ENCODE measurements around the gene VAPA. TPM values are rescaled to one million over a fixed set of nuclear protein-coding genes. Genes with fewer than 3 reads are reported as not detected.

The VAPA gene
- total and polyA plus RNA-seq, 9 of the 15 experiments (the other 6 are each of a cell fraction or from before 2014, with no cell fraction given): 219 to 902 (median 526) TPM

DNA sequence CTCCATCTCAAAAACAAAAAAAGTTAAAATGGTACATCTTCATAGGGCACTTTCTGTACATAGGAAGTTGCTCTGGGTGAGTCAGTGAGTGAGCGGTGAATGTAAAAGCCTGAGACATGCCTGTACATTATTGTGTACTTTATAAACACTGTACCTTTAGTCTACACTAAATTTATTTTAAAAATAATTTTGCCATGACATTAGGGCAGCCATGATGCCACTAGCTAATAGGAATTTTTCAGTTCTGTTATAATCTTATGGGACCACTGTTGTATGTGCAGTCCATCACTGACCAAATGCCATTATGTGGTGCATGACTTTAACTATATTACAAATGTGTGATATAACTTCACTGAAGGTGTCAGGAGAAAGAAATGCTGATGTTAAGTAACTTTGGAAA is 39.1 kb upstream of the VAPA start (continued):
- peak; percentile 98 for TF ChIP-seq ZNF311 (CRISPR knock-in tag; IDR thresholded peaks at IDR 0.05)
- TF ChIP-seq CXXC5 (CRISPR knock-in tag; IDR thresholded peaks at IDR 0.05): peak; percentile 68
- TF ChIP-seq ZNF197 (CRISPR knock-in tag; IDR thresholded peaks at IDR 0.05; ENCODE audit: low read depth): no peak
- no peak for TF ChIP-seq ZNF324 (CRISPR knock-in tag; IDR thresholded peaks at IDR 0.05)
- 0 out of 2 replicates have a peak, but pooled peaks have one; percentile 18 for TF ChIP-seq ZNF316 (IDR thresholded peaks at IDR 0.05)
- TF ChIP-seq, protein P1, sequence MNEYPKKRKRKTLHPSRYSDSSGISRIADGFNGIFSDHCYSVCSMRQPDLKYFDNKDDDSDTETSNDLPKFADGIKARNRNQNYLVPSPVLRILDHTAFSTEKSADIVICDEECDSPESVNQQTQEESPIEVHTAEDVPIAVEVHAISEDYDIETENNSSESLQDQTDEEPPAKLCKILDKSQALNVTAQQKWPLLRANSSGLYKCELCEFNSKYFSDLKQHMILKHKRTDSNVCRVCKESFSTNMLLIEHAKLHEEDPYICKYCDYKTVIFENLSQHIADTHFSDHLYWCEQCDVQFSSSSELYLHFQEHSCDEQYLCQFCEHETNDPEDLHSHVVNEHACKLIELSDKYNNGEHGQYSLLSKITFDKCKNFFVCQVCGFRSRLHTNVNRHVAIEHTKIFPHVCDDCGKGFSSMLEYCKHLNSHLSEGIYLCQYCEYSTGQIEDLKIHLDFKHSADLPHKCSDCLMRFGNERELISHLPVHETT (CRISPR knock-in tag; conservative IDR thresholded peaks at IDR 0.05 in 1 of 2, IDR thresholded peaks at IDR 0.05 in 1 of 2): 0 out of 4 replicates have a peak, but pooled peaks of 1 of the 2 experiments have one; percentile 9
- TF ChIP-seq, protein P2, sequence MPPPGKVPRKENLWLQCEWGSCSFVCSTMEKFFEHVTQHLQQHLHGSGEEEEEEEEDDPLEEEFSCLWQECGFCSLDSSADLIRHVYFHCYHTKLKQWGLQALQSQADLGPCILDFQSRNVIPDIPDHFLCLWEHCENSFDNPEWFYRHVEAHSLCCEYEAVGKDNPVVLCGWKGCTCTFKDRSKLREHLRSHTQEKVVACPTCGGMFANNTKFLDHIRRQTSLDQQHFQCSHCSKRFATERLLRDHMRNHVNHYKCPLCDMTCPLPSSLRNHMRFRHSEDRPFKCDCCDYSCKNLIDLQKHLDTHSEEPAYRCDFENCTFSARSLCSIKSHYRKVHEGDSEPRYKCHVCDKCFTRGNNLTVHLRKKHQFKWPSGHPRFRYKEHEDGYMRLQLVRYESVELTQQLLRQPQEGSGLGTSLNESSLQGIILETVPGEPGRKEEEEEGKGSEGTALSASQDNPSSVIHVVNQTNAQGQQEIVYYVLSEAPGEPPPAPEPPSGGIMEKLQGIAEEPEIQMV (tag; conservative IDR thresholded peaks at IDR 0.05; ENCODE audit: low read depth): no peak
- peak; percentile 93 for TF ChIP-seq DMBX1 (CRISPR knock-in tag; IDR thresholded peaks at IDR 0.05; ENCODE audit: borderline replicate concordance)
- no peak for TF ChIP-seq MAFK (IDR thresholded peaks at IDR 0.05; ENCODE audit: low read length)
- no peak for TF ChIP-seq MAFF (IDR thresholded peaks at IDR 0.05; ENCODE audit: low read length)
- 0 out of 4 replicates have a peak, but pooled peaks of 1 of the 2 experiments have one; percentile 9 for TF ChIP-seq TEAD1 (CRISPR knock-in tag; IDR thresholded peaks at IDR 0.05)
- TF ChIP-seq FOXA3 (CRISPR knock-in tag; conservative IDR thresholded peaks at IDR 0.05 in 1 of 2, IDR thresholded peaks at IDR 0.05 in 1 of 2): no peak
- TF ChIP-seq PTTG1 (tag; IDR thresholded peaks at IDR 0.05; ENCODE audit: low read depth): peak; percentile 83
- TF ChIP-seq SPI1 (IDR thresholded peaks at IDR 0.05; ENCODE audit: borderline replicate concordance, low read depth, low read length): no peak
- TF ChIP-seq, protein P3, sequence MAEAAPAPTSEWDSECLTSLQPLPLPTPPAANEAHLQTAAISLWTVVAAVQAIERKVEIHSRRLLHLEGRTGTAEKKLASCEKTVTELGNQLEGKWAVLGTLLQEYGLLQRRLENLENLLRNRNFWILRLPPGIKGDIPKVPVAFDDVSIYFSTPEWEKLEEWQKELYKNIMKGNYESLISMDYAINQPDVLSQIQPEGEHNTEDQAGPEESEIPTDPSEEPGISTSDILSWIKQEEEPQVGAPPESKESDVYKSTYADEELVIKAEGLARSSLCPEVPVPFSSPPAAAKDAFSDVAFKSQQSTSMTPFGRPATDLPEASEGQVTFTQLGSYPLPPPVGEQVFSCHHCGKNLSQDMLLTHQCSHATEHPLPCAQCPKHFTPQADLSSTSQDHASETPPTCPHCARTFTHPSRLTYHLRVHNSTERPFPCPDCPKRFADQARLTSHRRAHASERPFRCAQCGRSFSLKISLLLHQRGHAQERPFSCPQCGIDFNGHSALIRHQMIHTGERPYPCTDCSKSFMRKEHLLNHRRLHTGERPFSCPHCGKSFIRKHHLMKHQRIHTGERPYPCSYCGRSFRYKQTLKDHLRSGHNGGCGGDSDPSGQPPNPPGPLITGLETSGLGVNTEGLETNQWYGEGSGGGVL (CRISPR knock-in tag; IDR thresholded peaks at IDR 0.05): peak; percentile 42; the same call in 1 of the 2 replicates
- TF ChIP-seq, protein P4, sequence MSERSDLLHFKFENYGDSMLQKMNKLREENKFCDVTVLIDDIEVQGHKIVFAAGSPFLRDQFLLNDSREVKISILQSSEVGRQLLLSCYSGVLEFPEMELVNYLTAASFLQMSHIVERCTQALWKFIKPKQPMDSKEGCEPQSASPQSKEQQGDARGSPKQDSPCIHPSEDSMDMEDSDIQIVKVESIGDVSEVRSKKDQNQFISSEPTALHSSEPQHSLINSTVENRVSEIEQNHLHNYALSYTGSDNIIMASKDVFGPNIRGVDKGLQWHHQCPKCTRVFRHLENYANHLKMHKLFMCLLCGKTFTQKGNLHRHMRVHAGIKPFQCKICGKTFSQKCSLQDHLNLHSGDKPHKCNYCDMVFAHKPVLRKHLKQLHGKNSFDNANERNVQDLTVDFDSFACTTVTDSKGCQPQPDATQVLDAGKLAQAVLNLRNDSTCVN (CRISPR knock-in tag; IDR thresholded peaks at IDR 0.05): no peak
- no peak for TF ChIP-seq NR2C1 (IDR thresholded peaks at IDR 0.05)
- peak; percentile 62 for TF ChIP-seq NR2C1 (tag; IDR thresholded peaks at IDR 0.05)
- TF ChIP-seq MYC (IDR thresholded peaks at IDR 0.05; ENCODE audit: low read depth, low read length): no peak
- TF ChIP-seq MYC (CRISPR knock-in tag; IDR thresholded peaks at IDR 0.05; ENCODE audit: borderline replicate concordance, low read depth): peak; percentile 60; the same call in 1 of the 2 replicates
- TF ChIP-seq, protein P5, sequence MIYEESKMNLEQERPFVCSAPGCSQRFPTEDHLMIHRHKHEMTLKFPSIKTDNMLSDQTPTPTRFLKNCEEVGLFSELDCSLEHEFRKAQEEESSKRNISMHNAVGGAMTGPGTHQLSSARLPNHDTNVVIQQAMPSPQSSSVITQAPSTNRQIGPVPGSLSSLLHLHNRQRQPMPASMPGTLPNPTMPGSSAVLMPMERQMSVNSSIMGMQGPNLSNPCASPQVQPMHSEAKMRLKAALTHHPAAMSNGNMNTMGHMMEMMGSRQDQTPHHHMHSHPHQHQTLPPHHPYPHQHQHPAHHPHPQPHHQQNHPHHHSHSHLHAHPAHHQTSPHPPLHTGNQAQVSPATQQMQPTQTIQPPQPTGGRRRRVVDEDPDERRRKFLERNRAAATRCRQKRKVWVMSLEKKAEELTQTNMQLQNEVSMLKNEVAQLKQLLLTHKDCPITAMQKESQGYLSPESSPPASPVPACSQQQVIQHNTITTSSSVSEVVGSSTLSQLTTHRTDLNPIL (CRISPR knock-in tag; IDR thresholded peaks at IDR 0.05): peak; percentile 45; the same call in 1 of the 2 replicates
- no peak for TF ChIP-seq BHLHE40 (IDR thresholded peaks at IDR 0.05; ENCODE audit: low read length)
